ENCODE data around the gene RASGRP4. TPM values are rescaled to one million over a fixed set of nuclear protein-coding genes. Genes with fewer than 3 reads are reported as not detected.

The RASGRP4 gene
- total RNA-seq, 1 experiment from 2014 or later = not detected

DNA sequence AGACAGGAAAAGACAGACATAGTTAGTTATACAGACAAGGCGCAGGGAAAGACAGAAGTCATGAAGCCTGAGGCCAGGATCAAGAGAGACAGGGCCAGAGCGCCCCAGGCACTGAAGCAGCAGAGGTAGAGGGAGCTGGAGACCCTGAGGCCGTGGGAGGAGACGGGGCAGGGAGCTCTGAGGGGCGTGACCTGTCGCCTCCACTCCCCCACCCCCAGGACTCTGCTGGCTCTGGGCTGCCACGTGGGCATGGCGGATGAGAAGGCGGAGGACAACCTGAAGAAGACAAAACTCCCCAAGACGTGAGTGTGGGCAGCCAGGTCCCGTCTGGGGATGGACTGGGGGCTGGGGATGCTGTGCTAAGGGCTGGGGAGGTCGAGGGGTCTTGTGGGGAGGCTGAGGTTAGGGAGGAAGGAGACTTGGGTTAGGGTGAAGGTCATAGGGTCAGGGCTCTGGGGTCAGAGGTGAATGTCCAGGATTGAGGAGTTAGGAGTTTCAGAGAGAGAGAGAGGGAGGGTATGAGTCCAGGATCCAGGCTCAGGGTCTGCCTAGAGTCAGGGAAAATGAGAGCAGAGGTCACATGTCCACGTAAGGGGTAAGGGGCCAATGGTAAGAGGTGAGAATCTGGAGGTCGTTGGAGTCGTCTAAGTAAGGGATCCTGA is 38.5 kb upstream of the RASGRP4 start:
- intact Hi-C loops (cut with micrococcal nuclease; ENCODE audit: unreplicated experiment) (no loop called here), in situ Hi-C loops (cut with HindIII; ENCODE audit: low pct_unique_long_range_greater_than_20kb, low sequenced_read_pairs) (no loop called here)
- Histone ChIP-seq H3K27me3 (ENCODE audit: control insufficient read depth, insufficient read depth, low read length) (no peaks in the 10 kb centered on the region), H3K4me1 (ENCODE audit: control insufficient read depth, insufficient read depth, low read length) (no peaks in the 10 kb centered on the region), H3K9me3 (ENCODE audit: control insufficient read depth, insufficient read depth, low read depth, low read length) (no peaks in the 10 kb centered on the region), H3K36me3 (ENCODE audit: control insufficient read depth, insufficient read depth, low read length) (no peaks in the 10 kb centered on the region), H3K27ac (ENCODE audit: low read length) (no peak overlapping the region), H3K4me3 (ENCODE audit: low read depth in 2 of 2, low read length in 2 of 2) (no peak overlapping the region)
- TF ChIP-seq, protein P1, sequence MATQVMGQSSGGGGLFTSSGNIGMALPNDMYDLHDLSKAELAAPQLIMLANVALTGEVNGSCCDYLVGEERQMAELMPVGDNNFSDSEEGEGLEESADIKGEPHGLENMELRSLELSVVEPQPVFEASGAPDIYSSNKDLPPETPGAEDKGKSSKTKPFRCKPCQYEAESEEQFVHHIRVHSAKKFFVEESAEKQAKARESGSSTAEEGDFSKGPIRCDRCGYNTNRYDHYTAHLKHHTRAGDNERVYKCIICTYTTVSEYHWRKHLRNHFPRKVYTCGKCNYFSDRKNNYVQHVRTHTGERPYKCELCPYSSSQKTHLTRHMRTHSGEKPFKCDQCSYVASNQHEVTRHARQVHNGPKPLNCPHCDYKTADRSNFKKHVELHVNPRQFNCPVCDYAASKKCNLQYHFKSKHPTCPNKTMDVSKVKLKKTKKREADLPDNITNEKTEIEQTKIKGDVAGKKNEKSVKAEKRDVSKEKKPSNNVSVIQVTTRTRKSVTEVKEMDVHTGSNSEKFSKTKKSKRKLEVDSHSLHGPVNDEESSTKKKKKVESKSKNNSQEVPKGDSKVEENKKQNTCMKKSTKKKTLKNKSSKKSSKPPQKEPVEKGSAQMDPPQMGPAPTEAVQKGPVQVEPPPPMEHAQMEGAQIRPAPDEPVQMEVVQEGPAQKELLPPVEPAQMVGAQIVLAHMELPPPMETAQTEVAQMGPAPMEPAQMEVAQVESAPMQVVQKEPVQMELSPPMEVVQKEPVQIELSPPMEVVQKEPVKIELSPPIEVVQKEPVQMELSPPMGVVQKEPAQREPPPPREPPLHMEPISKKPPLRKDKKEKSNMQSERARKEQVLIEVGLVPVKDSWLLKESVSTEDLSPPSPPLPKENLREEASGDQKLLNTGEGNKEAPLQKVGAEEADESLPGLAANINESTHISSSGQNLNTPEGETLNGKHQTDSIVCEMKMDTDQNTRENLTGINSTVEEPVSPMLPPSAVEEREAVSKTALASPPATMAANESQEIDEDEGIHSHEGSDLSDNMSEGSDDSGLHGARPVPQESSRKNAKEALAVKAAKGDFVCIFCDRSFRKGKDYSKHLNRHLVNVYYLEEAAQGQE (IDR thresholded peaks at IDR 0.05; ENCODE audit: insufficient read depth in 1 of 2, low read depth in 2 of 2, low read length in 1 of 2) = no peak
- TF ChIP-seq, protein P2, sequence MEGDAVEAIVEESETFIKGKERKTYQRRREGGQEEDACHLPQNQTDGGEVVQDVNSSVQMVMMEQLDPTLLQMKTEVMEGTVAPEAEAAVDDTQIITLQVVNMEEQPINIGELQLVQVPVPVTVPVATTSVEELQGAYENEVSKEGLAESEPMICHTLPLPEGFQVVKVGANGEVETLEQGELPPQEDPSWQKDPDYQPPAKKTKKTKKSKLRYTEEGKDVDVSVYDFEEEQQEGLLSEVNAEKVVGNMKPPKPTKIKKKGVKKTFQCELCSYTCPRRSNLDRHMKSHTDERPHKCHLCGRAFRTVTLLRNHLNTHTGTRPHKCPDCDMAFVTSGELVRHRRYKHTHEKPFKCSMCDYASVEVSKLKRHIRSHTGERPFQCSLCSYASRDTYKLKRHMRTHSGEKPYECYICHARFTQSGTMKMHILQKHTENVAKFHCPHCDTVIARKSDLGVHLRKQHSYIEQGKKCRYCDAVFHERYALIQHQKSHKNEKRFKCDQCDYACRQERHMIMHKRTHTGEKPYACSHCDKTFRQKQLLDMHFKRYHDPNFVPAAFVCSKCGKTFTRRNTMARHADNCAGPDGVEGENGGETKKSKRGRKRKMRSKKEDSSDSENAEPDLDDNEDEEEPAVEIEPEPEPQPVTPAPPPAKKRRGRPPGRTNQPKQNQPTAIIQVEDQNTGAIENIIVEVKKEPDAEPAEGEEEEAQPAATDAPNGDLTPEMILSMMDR (IDR thresholded peaks at IDR 0.05) = no peak
- TF ChIP-seq POLR2AphosphoS5 (IDR thresholded peaks at IDR 0.05; ENCODE audit: low read depth, low read length) = no peak
- TF ChIP-seq SIN3A (IDR thresholded peaks at IDR 0.05; ENCODE audit: borderline replicate concordance, insufficient read depth, low read depth, low read length) = no peak
- TF ChIP-seq TCF7L2 (IDR thresholded peaks at IDR 0.05; ENCODE audit: low read depth, low read length) = no peak
- CTCF ChIA-PET = no interaction called here
- no TSS peak for BruUV-seq (replicated peaks)
- no peak for DNase-seq (ENCODE audit: low read depth, low spot score)
- ATAC-seq = no peak
- POLR2A ChIA-PET = no interaction called here

- no peaks in the 10 kb centered on the region for H3K27me3 ChIP-seq (ENCODE audit: control insufficient read depth, insufficient read depth, low read length)
- no peaks in the 10 kb centered on the region for H3K36me3 ChIP-seq (ENCODE audit: control insufficient read depth, insufficient read depth, low read length)
- DNase-seq (ENCODE audit: low read depth, low spot score) = no peak
- no peaks in the 10 kb centered on the region for H3K4me1 ChIP-seq (ENCODE audit: control insufficient read depth, insufficient read depth, low read length)
- no peak for ATAC-seq
- POLR2A ChIA-PET = no interaction called here
- BruUV-seq (replicated peaks) = no TSS peak
- TF ChIP-seq POLR2AphosphoS5 (IDR thresholded peaks at IDR 0.05; ENCODE audit: low read depth, low read length) (no peak), TCF7L2 (IDR thresholded peaks at IDR 0.05; ENCODE audit: low read depth, low read length) (no peak), SIN3A (IDR thresholded peaks at IDR 0.05; ENCODE audit: borderline replicate concordance, insufficient read depth, low read depth, low read length) (no peak)
- TF ChIP-seq, protein P2 (IDR thresholded peaks at IDR 0.05) = no peak
- TF ChIP-seq, protein P1 (IDR thresholded peaks at IDR 0.05; ENCODE audit: insufficient read depth in 1 of 2, low read depth in 2 of 2, low read length in 1 of 2) = no peak
- no peak overlapping the region for H3K4me3 ChIP-seq (ENCODE audit: low read depth in 2 of 2, low read length in 2 of 2)
- CTCF ChIA-PET = no interaction called here
- H3K9me3 ChIP-seq (ENCODE audit: control insufficient read depth, insufficient read depth, low read depth, low read length) = no peaks in the 10 kb centered on the region
- intact Hi-C loops (cut with micrococcal nuclease; ENCODE audit: unreplicated experiment) (no loop called here), in situ Hi-C loops (cut with HindIII; ENCODE audit: low pct_unique_long_range_greater_than_20kb, low sequenced_read_pairs) (no loop called here)
- H3K27ac ChIP-seq (ENCODE audit: low read length) = no peak overlapping the region
Observed at GRCh38 chr19:38463365-38463764, 37.3 kb upstream of the RASGRP4 start.
